MCF 10A (cell line): ENCODE data around the gene INTS12. TPM values are rescaled to one million over a fixed set of nuclear protein-coding genes. Genes with fewer than 3 reads are reported as not detected.

Experiments used
- BruUV-seq: library from RNA; stranded (reverse); fragments of 400-500 nt; replicated peaks from 2 replicates; lab custom pipeline; 2021; lab: Mats Ljungman, UMichigan
- CTCF ChIA-PET: fragments of 300-600 bp; sonication (Branson Sonifier 250); formaldehyde crosslinking; extraction: SDS; loops from one replicate; lab custom pipeline; 2021; ENCODE audit warnings: antibody characterized with exemption, inconsistent platforms; lab: Yijun Ruan, JAX
- POLR2A ChIA-PET: fragments of 300-600, 350-650 bp; sonication (Branson Sonifier 250); formaldehyde crosslinking; extraction: SDS; loops from one replicate; lab custom pipeline; 2020; ENCODE audit warnings: antibody characterized with exemption, inconsistent platforms; lab: Yijun Ruan, JAX
- DNase-seq: peaks from one replicate; pipeline ENCODE4 v3.0.0-alpha.2; 2018; ENCODE audit not compliant: unreplicated experiment
- H3K27ac Mint-ChIP-seq: one replicate; pipeline ENCODE4 v1.8.0; 2022; ENCODE audit warnings: mild to moderate bottlenecking, low read depth, mixed read lengths; ENCODE audit not compliant: unreplicated experiment
- H3K27me3 Mint-ChIP-seq: one replicate; pipeline ENCODE4 v1.8.0; 2022; ENCODE audit warnings: mixed read lengths; ENCODE audit not compliant: insufficient read depth, unreplicated experiment
- H3K36me3 Mint-ChIP-seq: one replicate; pipeline ENCODE4 v1.8.0; 2022; ENCODE audit warnings: mild to moderate bottlenecking, moderate library complexity, mixed read lengths; ENCODE audit not compliant: insufficient read depth, unreplicated experiment
- H3K4me1 Mint-ChIP-seq: one replicate; pipeline ENCODE4 v1.8.0; 2022; ENCODE audit warnings: mixed read lengths; ENCODE audit not compliant: insufficient read depth, unreplicated experiment
- H3K4me3 Mint-ChIP-seq: one replicate; pipeline ENCODE4 v1.8.0; 2022; ENCODE audit warnings: mild to moderate bottlenecking, moderate library complexity, mixed read lengths; ENCODE audit not compliant: unreplicated experiment
- H3K9me3 Mint-ChIP-seq: one replicate; pipeline ENCODE4 v1.8.0; 2022; ENCODE audit warnings: mixed read lengths; ENCODE audit not compliant: unreplicated experiment
- CTCF ChIP-seq: fragments of 200-600 bp; IDR thresholded peaks from one replicate; pipeline ENCODE4 v1.8.0; 2022; ENCODE audit warnings: antibody characterized with exemption, mild to moderate bottlenecking; ENCODE audit not compliant: unreplicated experiment
- intact Hi-C: fragments of 100-400 bp; cut with micrococcal nuclease; formaldehyde crosslinking; loops from 2 replicates; pipeline ENCODE4 v1.14.1; 2022
- total RNA-seq: library from RNA; stranded (reverse); gene quantifications from 2 replicates; pipeline ENCODE4 v1.2.3, GENCODE V29; 2022

INTS12 gene
- total RNA-seq, 1 experiment from 2014 or later, result 40.0 TPM

- no TSS peak for BruUV-seq
- no peak for DNase-seq
- CTCF ChIA-PET, result interaction anchor here (0.5 to 1.2 kb wide), 2 partner anchors 19 to 411 kb away, joined by 3 to 5 read pairs; no protein-coding TSS in a partner anchor
- Mint-ChIP-seq H3K9me3 (no peaks in the 10 kb centered on the region), H3K4me3 (no peak overlapping the region), H3K27ac (no peak overlapping the region), H3K27me3 (no peaks in the 10 kb centered on the region), H3K36me3 (no peaks in the 10 kb centered on the region), H3K4me1 (peaks cover 6% of the 10 kb centered on the region)
- TF ChIP-seq CTCF, result no peak
- POLR2A ChIA-PET, result no interaction called here
- intact Hi-C loops, result no loop called here
Measured at GRCh38 chr4:105652286-105652888, 56.1 kb downstream of the INTS12 start.

GRCh38 chr4:105651884-105652283 lies 56.6 kb downstream of the INTS12 start:
- Mint-ChIP-seq H3K9me3 (no peaks in the 10 kb centered on the region), H3K4me1 (peaks cover 4% of the 10 kb centered on the region), H3K27ac (no peak overlapping the region), H3K27me3 (no peaks in the 10 kb centered on the region), H3K36me3 (no peaks in the 10 kb centered on the region), H3K4me3 (no peak overlapping the region)
- DNase-seq, result no peak
- ChIA-PET POLR2A (no interaction called here), CTCF (interaction anchor here (1.2 to 1.3 kb wide), 2 partner anchors 19 to 131 kb away, joined by 3 to 5 read pairs; no protein-coding TSS in a partner anchor)
- intact Hi-C loops, result no loop called here
- no peak for TF ChIP-seq CTCF
- BruUV-seq, result no TSS peak

- TF ChIP-seq CTCF, result no peak
- no peak overlapping the region for H3K4me3 Mint-ChIP-seq
- no peak for DNase-seq
- H3K4me1 Mint-ChIP-seq, result no peaks in the 10 kb centered on the region
- H3K27ac Mint-ChIP-seq, result no peak overlapping the region
- intact Hi-C loops, result no loop called here
- H3K9me3 Mint-ChIP-seq, result no peaks in the 10 kb centered on the region
- no peaks in the 10 kb centered on the region for H3K36me3 Mint-ChIP-seq
- POLR2A ChIA-PET, result no interaction called here
- no peaks in the 10 kb centered on the region for H3K27me3 Mint-ChIP-seq
- BruUV-seq, result no TSS peak
- CTCF ChIA-PET, result interaction anchor here (0.6 to 1.0 kb wide), 2 partner anchors 133 to 1533 kb away, joined by 3 read pairs; no protein-coding TSS in a partner anchor
Measured at GRCh38 chr4:105650190-105650589, 58.3 kb downstream of the INTS12 start.

GRCh38 chr4:105645440-105645839 lies 63.0 kb downstream of the INTS12 start:
- Mint-ChIP-seq H3K36me3 (no peaks in the 10 kb centered on the region), H3K27me3 (no peaks in the 10 kb centered on the region), H3K9me3 (no peaks in the 10 kb centered on the region), H3K27ac (no peak overlapping the region), H3K4me3 (no peak overlapping the region), H3K4me1 (no peaks in the 10 kb centered on the region)
- intact Hi-C loops, result no loop called here
- BruUV-seq, result no TSS peak
- no peak for TF ChIP-seq CTCF
- ChIA-PET POLR2A (no interaction called here), CTCF (interaction anchor here (0.6 to 1.0 kb wide), 3 partner anchors 13 to 24 kb away, joined by 4 to 6 read pairs (median 5); no protein-coding TSS in a partner anchor)
- DNase-seq, result no peak
